ENCODE results near the gene ZNF431. TPM values are rescaled to one million over a fixed set of nuclear protein-coding genes. Genes with fewer than 3 reads are reported as not detected.
"Not testable (repeated sequence)": the region's sequence is repeated elsewhere in the genome, so short reads cannot be mapped to it uniquely, and the experiment has no call there.

The ZNF431 gene
- total RNA-seq, 1 donor from 2014 or later = 7.9 TPM

DNA sequence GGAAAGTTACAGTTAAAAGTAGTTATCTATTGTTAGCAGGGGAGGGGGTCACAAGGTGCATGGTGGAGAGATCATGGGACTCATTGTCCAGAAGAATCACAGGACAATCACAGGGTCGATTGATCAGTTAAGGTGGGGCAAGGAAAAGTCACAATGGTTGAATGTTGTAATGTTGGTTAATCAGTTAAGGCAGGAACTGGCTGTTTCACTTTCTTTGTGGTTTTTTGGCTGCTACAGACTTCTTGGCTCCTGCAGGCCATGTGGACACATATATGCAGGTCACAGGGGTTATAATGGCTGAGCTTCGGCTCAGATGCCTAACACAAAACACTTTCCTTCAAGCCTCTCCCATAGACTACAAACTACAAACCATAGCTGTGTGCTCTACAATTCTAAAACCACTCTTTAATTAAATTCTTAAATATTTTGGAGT, 6.9 kb upstream of the ZNF431 start:
- TF ChIP-seq, protein P1, sequence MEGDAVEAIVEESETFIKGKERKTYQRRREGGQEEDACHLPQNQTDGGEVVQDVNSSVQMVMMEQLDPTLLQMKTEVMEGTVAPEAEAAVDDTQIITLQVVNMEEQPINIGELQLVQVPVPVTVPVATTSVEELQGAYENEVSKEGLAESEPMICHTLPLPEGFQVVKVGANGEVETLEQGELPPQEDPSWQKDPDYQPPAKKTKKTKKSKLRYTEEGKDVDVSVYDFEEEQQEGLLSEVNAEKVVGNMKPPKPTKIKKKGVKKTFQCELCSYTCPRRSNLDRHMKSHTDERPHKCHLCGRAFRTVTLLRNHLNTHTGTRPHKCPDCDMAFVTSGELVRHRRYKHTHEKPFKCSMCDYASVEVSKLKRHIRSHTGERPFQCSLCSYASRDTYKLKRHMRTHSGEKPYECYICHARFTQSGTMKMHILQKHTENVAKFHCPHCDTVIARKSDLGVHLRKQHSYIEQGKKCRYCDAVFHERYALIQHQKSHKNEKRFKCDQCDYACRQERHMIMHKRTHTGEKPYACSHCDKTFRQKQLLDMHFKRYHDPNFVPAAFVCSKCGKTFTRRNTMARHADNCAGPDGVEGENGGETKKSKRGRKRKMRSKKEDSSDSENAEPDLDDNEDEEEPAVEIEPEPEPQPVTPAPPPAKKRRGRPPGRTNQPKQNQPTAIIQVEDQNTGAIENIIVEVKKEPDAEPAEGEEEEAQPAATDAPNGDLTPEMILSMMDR (IDR thresholded peaks at IDR 0.05) = no peak
- Mint-ChIP-seq H3K36me3 (ENCODE audit: low read depth) (no peaks in the 10 kb centered on the region), H3K27me3 (ENCODE audit: low read depth) (no peaks in the 10 kb centered on the region), H3K9me3 (ENCODE audit: low read depth) (peaks cover 6% of the 10 kb centered on the region), H3K4me3 (ENCODE audit: unreplicated experiment) (no peak overlapping the region), H3K27ac (ENCODE audit: unreplicated experiment) (no peak overlapping the region), H3K4me1 (ENCODE audit: low read depth) (peaks cover 6% of the 10 kb centered on the region)
- no peak for DNase-seq (ENCODE audit: low spot score)

- peaks cover 2% of the 10 kb centered on the region for H3K9me3 Mint-ChIP-seq (ENCODE audit: low read depth)
- TF ChIP-seq, protein P1 (IDR thresholded peaks at IDR 0.05) = no peak
- no peak overlapping the region for H3K27ac Mint-ChIP-seq (ENCODE audit: unreplicated experiment)
- H3K27me3 Mint-ChIP-seq (ENCODE audit: low read depth) = no peaks in the 10 kb centered on the region
- peaks cover under 1% of the 10 kb centered on the region for H3K4me1 Mint-ChIP-seq (ENCODE audit: low read depth)
- no peak for DNase-seq (ENCODE audit: low spot score)
- H3K36me3 Mint-ChIP-seq (ENCODE audit: low read depth) = no peaks in the 10 kb centered on the region
- no peak overlapping the region for H3K4me3 Mint-ChIP-seq (ENCODE audit: unreplicated experiment)
These were observed 6.4 kb upstream of the ZNF431 start for GRCh38 chr19:21135433-21135832.

- Mint-ChIP-seq H3K4me3 (ENCODE audit: unreplicated experiment) (no peak overlapping the region), H3K4me1 (ENCODE audit: low read depth) (peaks cover 14% of the 10 kb centered on the region), H3K27ac (ENCODE audit: unreplicated experiment) (no peak overlapping the region), H3K9me3 (ENCODE audit: low read depth) (no peaks in the 10 kb centered on the region), H3K36me3 (ENCODE audit: low read depth) (no peaks in the 10 kb centered on the region), H3K27me3 (ENCODE audit: low read depth) (no peaks in the 10 kb centered on the region)
- TF ChIP-seq, protein P1 (IDR thresholded peaks at IDR 0.05) = no peak
- no peak for DNase-seq (ENCODE audit: low spot score)
These were observed 3.7 kb upstream of the ZNF431 start for GRCh38 chr19:21138130-21138529.

DNA sequence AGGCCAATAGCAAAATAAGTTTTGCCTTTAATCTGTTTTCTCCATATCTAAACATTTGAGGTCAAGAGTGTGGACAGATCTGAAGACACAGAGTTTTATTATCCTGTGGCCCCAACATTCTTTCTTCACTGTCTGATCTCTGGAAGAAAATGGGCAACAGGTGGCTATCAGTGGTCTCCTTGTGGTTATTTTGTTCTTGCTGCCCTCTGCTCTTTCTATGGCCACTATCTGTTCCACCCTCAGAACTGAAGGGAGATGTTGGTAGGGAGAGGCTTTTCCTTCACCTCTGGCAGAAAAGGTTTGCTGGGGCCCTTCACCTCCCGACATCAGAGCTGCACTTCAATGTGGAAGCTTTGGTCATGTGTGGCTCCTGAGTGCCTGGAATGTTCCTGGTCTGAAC, 834 bp upstream of the ZNF431 start:
- H3K27ac Mint-ChIP-seq (ENCODE audit: unreplicated experiment); H3K36me3 Mint-ChIP-seq (ENCODE audit: low read depth); DNase-seq (ENCODE audit: low spot score); H3K9me3 Mint-ChIP-seq (ENCODE audit: low read depth); H3K27me3 Mint-ChIP-seq (ENCODE audit: low read depth); H3K4me3 Mint-ChIP-seq (ENCODE audit: unreplicated experiment): not testable (repeated sequence)
- H3K4me1 Mint-ChIP-seq (ENCODE audit: low read depth) = peaks cover 21% of the 10 kb centered on the region

- TF ChIP-seq, protein P1 (IDR thresholded peaks at IDR 0.05) = no peak
- H3K36me3 Mint-ChIP-seq (ENCODE audit: low read depth) = peaks cover 14% of the 10 kb centered on the region
- no peak for DNase-seq (ENCODE audit: low spot score)
- no peaks in the 10 kb centered on the region for H3K9me3 Mint-ChIP-seq (ENCODE audit: low read depth)
- no peaks in the 10 kb centered on the region for H3K27me3 Mint-ChIP-seq (ENCODE audit: low read depth)
- H3K4me3 Mint-ChIP-seq (ENCODE audit: unreplicated experiment) = peak overlapping the region; percentile 12
- peaks cover 21% of the 10 kb centered on the region for H3K4me1 Mint-ChIP-seq (ENCODE audit: low read depth)
- H3K27ac Mint-ChIP-seq (ENCODE audit: unreplicated experiment) = no peak overlapping the region
These were observed 1.6 kb downstream of the ZNF431 start for GRCh38 chr19:21143428-21143827.

GRCh38 chr19:21143854-21144253, 2.0 kb downstream of the ZNF431 start:
- no peak overlapping the region for H3K27ac Mint-ChIP-seq (ENCODE audit: unreplicated experiment)
- H3K4me3 Mint-ChIP-seq (ENCODE audit: unreplicated experiment) = no peak overlapping the region
- peaks cover 21% of the 10 kb centered on the region for H3K4me1 Mint-ChIP-seq (ENCODE audit: low read depth)
- DNase-seq (ENCODE audit: low spot score) = no peak
- H3K36me3 Mint-ChIP-seq (ENCODE audit: low read depth) = peaks cover 15% of the 10 kb centered on the region
- H3K27me3 Mint-ChIP-seq (ENCODE audit: low read depth) = no peaks in the 10 kb centered on the region
- TF ChIP-seq, protein P1 (IDR thresholded peaks at IDR 0.05) = no peak
- H3K9me3 Mint-ChIP-seq (ENCODE audit: low read depth) = no peaks in the 10 kb centered on the region
